ENCODE data around the gene CCDC171. TPM values are rescaled to one million over a fixed set of nuclear protein-coding genes. Genes with fewer than 3 reads are reported as not detected.

Gene CCDC171
- total RNA-seq, 2 experiments from 2014 or later = 10.4 to 18.2 TPM

GRCh38 chr9:15977438-15977837 lies 424.6 kb downstream of the CCDC171 start:
- Histone ChIP-seq H3K9me2 (ENCODE audit: insufficient read depth, low read length) (no peaks in the 10 kb centered on the region), H3K4me3 (ENCODE audit: low read depth, low read length, poor library complexity, severe bottlenecking) (no peak overlapping the region), H4K20me1 (ENCODE audit: insufficient read depth, low read length) (no peaks in the 10 kb centered on the region), H2AFZ (ENCODE audit: low read length) (no peak overlapping the region), H3K4me2 (ENCODE audit: low read length) (no peak overlapping the region), H3K9me3 (ENCODE audit: low read length) (no peaks in the 10 kb centered on the region), H3K4me1 (ENCODE audit: insufficient read depth, low read length, poor library complexity, severe bottlenecking) (no peaks in the 10 kb centered on the region), H3K79me2 (ENCODE audit: insufficient read depth, low read depth, low read length) (no peaks in the 10 kb centered on the region), H3K36me3 (ENCODE audit: insufficient read depth, low read length) (no peaks in the 10 kb centered on the region), H3K27ac (ENCODE audit: low read depth, low read length, poor library complexity, severe bottlenecking) (no peak overlapping the region)
- CTCF ChIA-PET (ENCODE audit: unreplicated experiment) = no interaction called here
- intact Hi-C loops (cut with micrococcal nuclease; ENCODE audit: unreplicated experiment) = no loop called here
- DNase-seq (ENCODE audit: low spot score) = no peak
- POLR2A ChIA-PET = interaction anchor here (0.9 kb wide), 1 partner anchor 946 kb away, joined by 3 read pairs; no protein-coding TSS in a partner anchor
- TF ChIP-seq EZH2phosphoT487 (IDR thresholded peaks at IDR 0.05; ENCODE audit: borderline replicate concordance, low read depth, low read length) (no peak), CTCF (conservative IDR thresholded peaks at IDR 0.05; ENCODE audit: low read length) (no peak)
- no TSS peak for BruUV-seq (replicated peaks)

- Histone ChIP-seq H2AFZ (ENCODE audit: low read length) (no peak overlapping the region), H3K4me2 (ENCODE audit: low read length) (no peak overlapping the region), H3K79me2 (ENCODE audit: insufficient read depth, low read depth, low read length) (no peaks in the 10 kb centered on the region), H3K9me3 (ENCODE audit: low read length) (no peaks in the 10 kb centered on the region), H3K36me3 (ENCODE audit: insufficient read depth, low read length) (no peaks in the 10 kb centered on the region), H3K27ac (ENCODE audit: low read depth, low read length, poor library complexity, severe bottlenecking) (no peak overlapping the region), H3K4me1 (ENCODE audit: insufficient read depth, low read length, poor library complexity, severe bottlenecking) (no peaks in the 10 kb centered on the region), H3K4me3 (ENCODE audit: low read depth, low read length, poor library complexity, severe bottlenecking) (no peak overlapping the region), H4K20me1 (ENCODE audit: insufficient read depth, low read length) (no peaks in the 10 kb centered on the region), H3K9me2 (ENCODE audit: insufficient read depth, low read length) (no peaks in the 10 kb centered on the region)
- CTCF ChIA-PET (ENCODE audit: unreplicated experiment) = no interaction called here
- BruUV-seq (replicated peaks) = no TSS peak
- POLR2A ChIA-PET = no interaction called here
- no peak for DNase-seq (ENCODE audit: low spot score)
- TF ChIP-seq CTCF (conservative IDR thresholded peaks at IDR 0.05; ENCODE audit: low read length) (no peak), EZH2phosphoT487 (IDR thresholded peaks at IDR 0.05; ENCODE audit: borderline replicate concordance, low read depth, low read length) (no peak)
- intact Hi-C loops (cut with micrococcal nuclease; ENCODE audit: unreplicated experiment) = no loop called here
Observed at GRCh38 chr9:15982182-15982581, 429.3 kb downstream of the CCDC171 start.

GRCh38 chr9:15999422-16000339 lies 446.8 kb downstream of the CCDC171 start:
- TF ChIP-seq EZH2phosphoT487 (IDR thresholded peaks at IDR 0.05; ENCODE audit: borderline replicate concordance, low read depth, low read length) (no peak), CTCF (conservative IDR thresholded peaks at IDR 0.05; ENCODE audit: low read length) (no peak)
- Histone ChIP-seq H2AFZ (ENCODE audit: low read length) (no peak overlapping the region), H3K9me2 (ENCODE audit: insufficient read depth, low read length) (no peaks in the 10 kb centered on the region; the same call in 1 of the 2 replicates), H3K27ac (ENCODE audit: low read depth, low read length, poor library complexity, severe bottlenecking) (no peak overlapping the region), H4K20me1 (ENCODE audit: insufficient read depth, low read length) (no peaks in the 10 kb centered on the region), H3K36me3 (ENCODE audit: insufficient read depth, low read length) (no peaks in the 10 kb centered on the region), H3K4me2 (ENCODE audit: low read length) (no peak overlapping the region), H3K4me1 (ENCODE audit: insufficient read depth, low read length, poor library complexity, severe bottlenecking) (no peaks in the 10 kb centered on the region), H3K9me3 (ENCODE audit: low read length) (no peaks in the 10 kb centered on the region), H3K79me2 (ENCODE audit: insufficient read depth, low read depth, low read length) (no peaks in the 10 kb centered on the region), H3K4me3 (ENCODE audit: low read depth, low read length, poor library complexity, severe bottlenecking) (no peak overlapping the region)
- ChIA-PET POLR2A (interaction anchor here (0.6 kb wide), 1 partner anchor 24 kb away, joined by 4 read pairs; no protein-coding TSS in a partner anchor), CTCF (ENCODE audit: unreplicated experiment) (no interaction called here)
- intact Hi-C loops (cut with micrococcal nuclease; ENCODE audit: unreplicated experiment) = no loop called here
- BruUV-seq (replicated peaks) = no TSS peak
- no peak for DNase-seq (ENCODE audit: low spot score)
